HPDE6-E6E7 (cell line): ENCODE measurements around the gene TMEM243.
"Not testable (repeated sequence)": the region's sequence is repeated elsewhere in the genome, so short reads cannot be mapped to it uniquely, and the experiment has no call there.

Experiments used
- DNase-seq: peaks from one replicate; pipeline ENCODE4 v3.0.0; 2011; ENCODE audit warnings: missing footprints; ENCODE audit errors: extremely low spot score

TMEM243 gene

DNA sequence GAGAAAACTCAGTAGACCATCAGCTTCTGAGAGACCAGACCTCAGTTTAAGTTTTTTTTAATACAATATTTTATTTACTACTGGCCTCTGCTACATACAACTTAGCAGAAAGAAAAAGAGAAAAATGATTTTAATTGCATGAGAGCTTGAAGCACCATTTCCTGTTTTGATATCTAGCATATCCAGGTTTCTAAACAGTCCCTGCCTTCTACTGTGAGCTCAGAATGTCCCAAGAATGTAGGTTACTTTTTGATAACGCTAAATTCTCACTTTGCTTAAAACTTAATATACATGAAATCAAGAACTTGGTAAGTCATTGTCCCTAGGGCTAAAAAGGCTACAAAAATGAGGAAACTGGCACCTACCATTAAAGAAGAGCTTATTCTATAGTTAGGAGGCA, 7.0 kb downstream of the TMEM243 start:
- no peak for DNase-seq

DNA sequence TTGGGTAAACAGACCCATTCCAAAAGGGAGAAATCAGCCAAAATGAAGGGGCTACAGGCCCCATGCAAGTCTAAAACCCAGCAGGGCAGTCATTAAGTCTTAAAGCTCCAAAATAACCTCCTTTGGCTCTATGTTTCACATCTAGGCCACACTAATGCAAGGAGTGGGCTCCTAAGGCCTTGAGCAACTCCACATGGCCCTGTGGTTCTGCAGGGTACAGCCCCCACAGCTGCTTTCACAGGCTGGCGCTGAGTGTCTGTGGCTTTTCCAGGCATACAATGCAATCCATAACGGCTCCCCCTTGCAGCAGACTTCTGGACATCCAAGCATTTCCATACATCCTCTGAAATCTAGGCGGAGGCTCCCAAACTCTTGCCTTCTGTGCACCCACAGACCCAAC, 9.0 kb downstream of the TMEM243 start:
- DNase-seq, result no peak

DNA sequence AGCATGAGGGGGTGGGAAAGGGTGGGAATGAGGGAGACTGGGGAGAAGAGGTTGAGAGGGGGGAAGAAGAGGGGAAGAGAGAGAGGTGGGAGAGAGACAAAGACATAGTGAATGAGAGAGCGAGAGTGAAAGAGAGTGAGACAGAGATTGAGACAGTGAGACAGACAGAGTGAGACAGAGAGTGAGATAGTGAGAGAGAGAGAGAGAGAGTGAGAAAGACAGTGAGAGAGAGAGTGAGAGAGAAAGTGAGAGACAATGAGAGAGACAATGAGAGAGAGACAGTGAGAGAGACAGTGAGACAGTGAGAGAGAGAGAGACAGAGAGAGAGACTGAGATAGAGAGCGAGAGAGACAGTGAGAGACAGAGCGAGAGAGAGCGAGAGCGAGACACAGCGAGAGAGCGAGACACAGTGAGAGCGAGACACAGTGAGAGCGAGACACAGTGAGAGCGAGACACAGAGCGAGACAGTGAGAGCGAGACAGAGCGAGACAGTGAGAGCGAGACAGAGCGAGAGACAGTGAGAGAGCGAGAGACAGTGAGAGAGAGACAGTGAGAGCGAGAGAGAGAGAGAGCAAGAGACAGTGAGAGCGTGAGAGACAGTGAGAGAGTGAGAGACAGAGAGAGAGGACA, 10.1 kb downstream of the TMEM243 start:
- no peak for DNase-seq

DNA sequence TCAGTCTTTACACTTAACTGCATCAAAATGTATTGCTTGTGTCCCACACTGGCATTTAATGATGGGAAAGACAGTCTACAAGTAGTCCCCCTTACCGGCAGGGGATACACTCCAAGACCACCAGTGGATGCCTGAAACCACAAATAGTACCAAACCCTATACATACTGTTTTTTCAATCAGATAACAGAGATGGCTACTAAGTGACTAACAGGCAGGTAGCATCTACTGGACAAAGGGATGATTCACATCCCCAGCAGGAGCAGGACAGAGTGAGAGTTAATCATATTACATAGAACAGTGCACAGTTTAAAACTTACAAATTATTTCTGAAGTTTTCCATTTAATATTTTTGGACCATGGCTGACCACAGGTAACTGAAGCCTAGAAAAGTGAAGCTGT, 13.2 kb downstream of the TMEM243 start:
- DNase-seq, result no peak

DNA sequence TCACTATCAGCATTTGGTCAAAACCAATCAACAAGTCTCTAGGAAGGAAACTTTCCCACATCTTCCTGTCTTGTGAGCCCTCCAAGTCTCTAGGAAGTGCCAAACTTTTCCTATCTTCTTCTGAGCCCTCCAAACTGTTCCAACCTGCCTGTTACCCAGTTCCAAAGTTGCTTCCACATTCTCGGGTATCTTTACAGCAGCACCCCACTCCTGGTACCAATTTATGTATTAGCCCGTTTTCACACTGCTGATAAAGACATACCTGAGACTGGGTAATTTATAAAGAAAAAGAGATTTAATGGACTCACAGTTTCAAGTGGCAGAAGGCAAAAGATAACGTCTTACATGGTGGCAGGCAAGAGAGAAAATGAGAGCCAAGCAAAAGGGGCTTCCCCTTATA, 13.8 kb downstream of the TMEM243 start:
- not testable (repeated sequence) for DNase-seq

DNA sequence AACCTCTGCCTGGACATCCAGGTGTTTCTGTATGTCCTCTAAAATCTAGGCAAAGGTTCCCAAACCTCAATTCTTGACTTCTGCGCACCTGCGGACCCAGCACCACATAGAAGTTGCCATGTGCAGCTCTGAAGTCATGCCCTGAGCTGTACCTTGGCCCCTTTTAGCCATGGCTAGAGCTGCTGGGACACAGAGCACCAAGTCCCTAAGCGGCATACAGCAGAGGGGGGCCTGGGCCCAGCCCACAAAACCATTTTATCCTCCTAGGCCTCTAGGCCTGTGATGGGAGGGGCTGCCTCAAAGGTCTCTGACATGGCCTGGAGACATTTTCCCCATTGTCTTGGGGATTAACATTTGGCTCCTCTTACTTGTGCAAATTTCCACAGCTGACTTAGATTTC, 14.6 kb downstream of the TMEM243 start:
- no peak for DNase-seq

DNA sequence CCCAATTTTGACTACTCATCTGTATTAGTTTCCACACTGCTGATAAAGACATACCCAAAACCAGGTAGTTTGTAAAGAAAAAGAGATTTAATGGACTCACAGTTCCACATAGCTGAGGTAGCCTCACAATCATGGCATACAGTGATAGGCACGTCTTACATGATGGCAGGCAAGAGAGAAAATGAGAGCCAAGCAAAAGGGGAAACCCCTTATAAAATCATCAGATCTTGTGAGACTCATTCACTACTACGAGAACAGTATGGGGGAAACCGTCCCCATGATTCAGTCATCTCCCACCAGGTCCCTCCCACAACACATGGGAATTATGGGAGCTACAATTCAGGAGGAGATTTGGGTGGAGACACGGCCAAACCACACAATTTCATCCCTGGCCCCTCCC, 15.6 kb downstream of the TMEM243 start:
- DNase-seq, result not testable (repeated sequence)

DNA sequence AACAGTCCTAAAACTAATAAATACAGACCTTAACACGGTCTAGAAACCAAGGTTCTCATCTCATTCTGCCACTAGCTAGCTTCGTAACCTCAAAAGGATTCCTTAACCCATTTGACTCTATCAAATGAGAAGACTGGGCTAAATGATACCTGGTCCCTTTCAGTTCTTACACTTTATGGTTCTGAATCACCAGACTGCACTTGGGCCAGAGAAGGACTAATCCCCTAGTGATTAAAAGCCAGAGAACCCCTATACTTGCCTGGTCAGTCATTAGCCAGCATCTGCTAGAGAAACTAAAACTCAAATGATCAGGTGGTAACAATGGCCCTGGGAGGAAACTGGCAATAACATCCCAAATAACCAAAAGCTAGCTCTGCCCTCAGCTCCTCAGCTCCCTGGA, 16.8 kb downstream of the TMEM243 start:
- DNase-seq, result no peak

DNA sequence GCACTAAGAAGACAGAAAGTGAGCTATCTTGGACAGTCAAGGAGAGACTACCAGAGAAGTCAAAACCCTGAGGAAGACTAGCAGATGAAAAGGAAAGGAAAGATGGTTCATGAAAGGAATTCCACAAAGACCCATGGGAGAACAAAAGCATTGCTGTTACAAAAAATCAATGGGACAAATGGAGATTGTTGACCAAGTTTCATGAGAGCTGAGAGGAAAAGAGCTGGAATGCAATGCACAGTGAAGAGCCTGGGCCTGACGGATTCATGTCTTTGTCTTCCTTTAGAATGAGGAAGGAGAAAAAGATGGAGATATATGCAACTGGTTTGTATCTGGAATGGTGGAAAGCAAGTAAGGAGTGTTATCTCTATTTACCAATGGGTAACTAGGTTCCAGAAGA, 17.3 kb downstream of the TMEM243 start:
- DNase-seq, result no peak

DNA sequence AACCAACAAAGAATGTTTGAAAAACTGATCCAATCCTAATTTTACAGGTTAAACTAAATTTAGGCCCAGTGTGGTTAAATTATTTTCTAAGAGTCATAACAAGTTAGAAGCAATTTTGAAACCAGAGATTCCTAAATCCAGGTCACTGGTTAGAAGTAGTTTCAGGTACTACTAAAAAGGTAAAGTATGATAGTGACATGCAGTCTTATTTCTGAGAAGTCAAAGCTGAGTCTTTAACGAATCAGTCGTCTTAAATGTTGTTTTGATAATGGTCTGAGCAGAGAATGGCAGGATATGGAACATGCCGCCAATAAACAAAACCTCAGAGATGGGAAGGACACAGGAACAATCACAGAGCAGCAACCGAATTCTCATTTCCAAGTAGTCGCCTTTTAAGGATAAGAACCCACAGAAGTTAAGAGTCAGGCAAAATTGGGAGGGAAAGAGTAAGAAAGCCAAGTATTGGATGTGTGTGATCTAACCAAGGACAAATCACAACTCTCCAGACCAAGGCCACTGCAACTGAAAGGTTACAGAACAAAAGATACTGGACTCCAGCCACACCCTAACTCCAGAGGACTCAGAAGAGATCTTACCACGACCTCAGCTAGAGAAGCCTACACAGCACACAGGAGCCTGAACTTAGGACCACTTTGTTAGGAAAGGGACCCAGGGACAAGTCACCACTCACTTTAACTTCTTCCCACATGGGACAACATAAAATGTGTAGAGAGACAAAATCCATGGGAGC, 19.7 kb downstream of the TMEM243 start:
- no peak for DNase-seq

DNA sequence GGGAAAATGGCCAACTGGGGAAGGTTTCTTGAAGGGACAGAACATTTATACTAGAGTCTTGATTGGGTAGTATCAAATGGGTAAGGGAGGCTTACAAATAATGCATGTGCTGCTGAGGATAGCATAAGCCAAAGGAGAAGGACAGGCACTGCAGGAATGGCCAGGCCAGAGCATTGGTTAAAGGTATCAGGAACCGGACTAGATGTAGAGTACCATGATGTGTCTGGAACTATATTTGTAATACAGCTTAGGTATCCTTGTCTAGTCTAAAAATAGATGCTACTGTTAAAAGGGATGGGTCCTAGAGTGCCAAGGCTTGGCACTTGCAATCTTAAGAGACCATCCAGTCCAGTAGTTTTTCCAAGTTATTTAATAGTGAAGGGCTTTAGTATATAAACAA, 20.3 kb downstream of the TMEM243 start:
- DNase-seq, result no peak

DNA sequence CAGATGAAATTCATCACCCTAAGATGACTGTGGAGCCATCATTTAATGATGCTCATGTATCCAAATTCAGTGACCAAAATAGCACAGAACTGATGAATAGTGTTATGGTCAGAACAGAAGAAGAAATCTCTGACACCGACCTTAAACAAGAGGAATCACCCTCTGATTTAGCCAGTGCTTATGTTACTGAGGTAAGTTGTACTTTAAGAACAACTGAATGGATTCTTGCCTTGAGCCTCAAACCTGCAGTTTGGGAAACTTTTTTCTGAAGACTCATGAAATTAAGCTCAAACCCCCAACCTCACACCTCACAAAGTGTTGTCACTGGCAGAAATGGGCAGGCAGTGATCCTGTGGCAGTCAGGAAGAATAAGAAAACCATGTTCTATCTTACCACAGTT, 25.6 kb downstream of the TMEM243 start:
- no peak for DNase-seq

DNA sequence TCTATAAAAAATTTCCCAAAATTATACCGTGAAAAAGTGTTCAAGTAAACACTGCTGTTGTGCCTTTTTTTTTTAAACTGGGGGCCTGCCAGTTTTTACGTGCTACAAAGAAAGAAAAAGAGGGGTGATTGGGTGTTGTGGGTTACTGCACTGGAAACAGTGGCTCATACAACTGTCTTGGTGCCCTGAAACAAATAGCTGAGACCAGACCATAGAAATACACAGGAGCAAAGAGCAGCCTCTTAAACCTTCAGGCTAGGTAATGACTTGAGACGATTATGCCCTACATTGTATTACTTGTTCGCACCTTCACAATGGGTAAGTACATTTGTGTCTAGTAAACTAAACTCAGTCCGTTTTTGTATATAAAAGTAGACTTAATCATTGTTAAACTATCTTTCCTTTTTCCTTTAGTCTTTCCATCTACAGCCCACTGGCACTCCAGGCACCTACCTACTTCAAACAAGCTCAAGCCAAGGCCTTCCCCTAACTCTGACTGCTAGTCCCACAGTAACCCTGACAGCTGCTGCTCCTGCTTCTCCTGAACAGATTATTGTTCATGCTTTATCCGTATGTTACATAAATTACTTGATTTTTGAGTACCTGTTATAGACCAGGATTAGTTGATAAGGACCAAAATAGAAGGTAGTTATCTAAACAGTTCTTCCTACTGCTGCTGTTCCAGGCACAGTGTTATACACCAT, 26.6 kb downstream of the TMEM243 start:
- no peak for DNase-seq

DNA sequence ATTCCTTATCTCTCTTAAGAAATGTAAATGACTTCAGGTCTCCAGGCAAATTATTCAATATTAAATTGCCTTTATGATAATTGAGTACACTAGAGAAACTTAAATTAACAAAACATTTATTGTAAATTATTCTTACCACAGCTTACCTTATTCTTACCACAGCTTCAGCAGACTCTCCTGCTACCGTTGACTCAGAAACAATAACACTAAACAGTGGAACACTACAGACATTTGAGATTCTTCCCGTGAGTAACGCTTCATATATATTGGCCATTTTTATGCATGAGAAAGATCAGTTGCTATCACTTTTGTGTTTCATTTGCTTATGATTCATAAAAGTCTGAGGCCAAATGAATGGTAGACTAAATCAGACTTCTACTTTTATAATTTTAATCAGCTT, 28.7 kb downstream of the TMEM243 start:
- DNase-seq, result no peak

DNA sequence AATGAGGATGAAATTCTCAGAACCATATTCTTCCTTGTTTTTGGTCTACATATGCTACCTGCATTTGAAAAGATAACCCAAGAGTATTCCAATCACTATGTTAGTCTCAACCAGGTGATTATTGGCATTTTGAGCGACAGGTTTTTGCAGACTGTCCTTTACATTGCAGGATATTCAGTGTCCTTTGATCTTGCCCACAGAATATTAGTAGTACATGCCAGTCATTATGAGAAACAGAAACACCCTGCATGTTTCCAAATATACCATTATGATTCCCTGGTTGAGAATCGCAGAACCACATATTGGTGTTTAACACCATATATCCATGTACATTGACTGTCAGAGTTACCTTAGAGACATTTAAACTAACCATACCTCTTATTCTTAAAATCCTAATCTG, 30.6 kb downstream of the TMEM243 start:
- DNase-seq, result no peak

DNA sequence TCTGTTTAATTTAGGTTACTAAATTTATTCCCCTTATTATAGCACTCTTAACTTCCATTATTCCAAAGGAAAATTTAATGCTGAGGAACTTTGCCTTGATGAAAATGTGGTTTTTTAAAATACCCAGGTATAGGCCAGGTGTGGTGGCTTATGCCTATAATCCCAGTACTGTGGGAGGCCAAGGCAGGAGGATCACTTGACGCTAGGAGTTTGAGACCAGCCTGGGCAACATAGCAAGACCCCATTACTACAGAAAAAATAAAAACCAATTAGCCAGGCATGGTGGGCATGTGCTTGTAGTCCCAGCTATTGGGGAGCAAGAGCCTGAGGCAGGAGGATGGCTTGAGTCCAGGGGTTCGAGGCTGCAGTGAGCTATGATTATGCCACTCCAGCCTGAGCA, 32.4 kb downstream of the TMEM243 start:
- no peak for DNase-seq

DNA sequence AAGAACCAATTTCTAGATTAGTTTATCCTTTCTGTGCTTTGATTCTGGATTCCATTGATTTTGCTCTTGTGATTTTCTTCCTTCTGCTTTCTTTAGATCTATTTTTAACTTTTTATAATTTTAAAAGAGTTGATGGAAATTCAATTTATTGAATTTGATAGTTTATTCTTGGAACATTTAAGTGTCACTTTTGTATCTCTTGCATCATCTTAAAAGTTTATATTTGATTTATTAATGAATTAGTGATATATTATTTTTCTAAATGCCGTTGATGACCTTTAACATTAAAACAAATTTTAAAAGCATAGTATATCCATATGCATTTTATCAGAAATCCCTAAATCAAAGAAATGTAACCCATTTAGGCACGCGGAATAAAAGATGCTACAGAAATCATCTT, 40.4 kb downstream of the TMEM243 start:
- no peak for DNase-seq

DNA sequence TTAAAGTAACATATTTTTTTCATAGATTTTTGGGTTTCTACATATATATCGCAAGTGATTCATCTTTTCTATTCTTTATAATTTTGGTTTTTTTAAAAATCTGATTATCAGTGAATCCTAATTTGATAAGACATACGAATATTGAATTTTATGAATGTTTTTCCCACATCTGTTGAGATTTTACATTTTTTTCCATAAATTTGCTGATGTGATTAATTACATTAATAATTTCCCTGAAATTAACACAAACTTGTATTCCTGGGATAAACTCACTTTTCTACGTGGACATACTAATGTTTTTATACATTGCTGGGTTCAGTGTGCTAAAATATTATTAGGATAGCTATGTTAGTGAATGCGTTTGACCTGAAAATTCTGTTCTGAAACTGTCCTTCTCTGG, 41.2 kb downstream of the TMEM243 start:
- no peak for DNase-seq

DNA sequence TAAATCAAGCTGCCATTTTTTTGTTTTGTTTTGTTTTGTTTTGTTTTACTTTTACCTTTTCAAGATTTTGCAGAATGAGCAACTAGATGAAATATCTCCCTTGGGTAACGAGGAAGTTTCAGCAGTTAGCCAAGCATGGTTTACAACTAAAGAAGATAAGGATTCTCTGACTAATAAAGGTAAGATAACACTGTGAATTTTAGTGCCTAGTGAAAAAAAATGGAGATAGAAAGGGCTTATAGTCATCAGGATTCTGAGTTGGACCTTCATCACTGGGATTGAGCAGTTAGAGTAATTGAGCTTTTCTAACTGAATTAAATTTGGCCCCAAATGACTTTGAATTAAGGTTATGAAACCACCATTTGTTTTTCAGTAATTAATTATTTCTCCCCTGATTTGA, 46.1 kb downstream of the TMEM243 start:
- no peak for DNase-seq

DNA sequence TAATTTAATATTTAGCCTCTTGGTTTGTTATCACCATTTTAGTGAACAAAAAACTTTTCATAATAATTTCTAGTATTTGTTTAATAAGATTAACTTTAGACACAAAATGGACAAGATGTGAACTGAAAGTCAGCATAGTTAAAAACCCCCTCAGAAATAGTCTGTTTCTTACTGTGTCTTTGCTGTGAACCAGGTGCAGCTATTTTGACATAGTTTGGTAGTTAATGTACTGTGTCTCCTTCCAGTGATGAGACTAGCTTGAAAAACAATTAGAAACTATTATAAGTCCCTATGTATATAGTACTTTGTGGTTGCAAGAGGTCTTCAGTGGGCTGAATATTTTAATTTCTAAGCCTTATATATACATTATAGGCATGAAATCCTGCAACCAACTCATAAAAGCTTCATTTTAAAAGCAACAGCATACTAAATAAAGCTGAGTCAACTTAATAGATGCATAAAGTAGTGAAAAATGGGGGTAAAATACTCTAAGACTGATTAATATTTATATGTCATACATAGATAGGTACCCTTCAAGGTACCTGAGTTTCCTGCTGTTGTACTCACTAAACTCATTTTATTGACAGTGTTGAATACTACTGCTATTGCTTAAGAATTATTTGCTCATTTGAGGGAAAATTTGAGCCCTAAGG, 48.1 kb downstream of the TMEM243 start:
- DNase-seq, result no peak

DNA sequence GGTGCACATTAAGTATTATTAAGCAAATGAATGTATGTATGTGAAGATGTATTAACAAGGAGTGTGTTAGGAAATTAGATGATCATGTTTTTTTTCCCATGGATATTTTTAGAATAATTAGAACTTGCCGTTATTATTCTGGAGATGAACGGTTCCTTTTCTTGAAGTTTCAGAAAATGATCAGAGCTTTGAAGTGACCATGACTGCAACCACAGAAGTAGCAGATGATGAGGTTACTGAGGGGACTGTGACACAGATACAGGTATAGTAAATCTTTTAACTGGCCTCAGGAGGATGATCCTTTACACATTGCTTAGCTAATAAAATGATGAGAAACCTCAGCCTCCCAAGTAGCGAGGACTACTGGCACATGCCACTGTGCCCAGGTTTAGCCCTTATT, 48.7 kb downstream of the TMEM243 start:
- no peak for DNase-seq

DNA sequence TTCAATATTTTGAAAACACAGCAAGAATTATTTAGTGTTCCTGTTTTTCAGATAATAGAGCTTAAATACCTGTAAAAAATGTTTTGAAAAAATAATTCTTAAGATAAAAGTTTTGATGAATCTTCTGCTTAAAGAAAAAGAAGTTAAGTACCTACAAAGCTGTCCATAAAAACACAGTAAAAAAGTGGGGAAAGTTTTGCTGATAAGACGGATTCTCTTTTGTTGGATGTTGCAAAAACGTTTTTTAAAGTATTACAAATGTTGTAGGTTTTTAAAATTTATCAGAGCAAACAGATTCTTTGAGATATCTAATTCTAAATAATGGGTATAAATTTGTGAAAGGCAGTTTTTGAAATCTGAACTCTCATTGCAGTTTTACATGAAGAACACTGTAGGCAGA, 55.1 kb downstream of the TMEM243 start:
- DNase-seq, result no peak

DNA sequence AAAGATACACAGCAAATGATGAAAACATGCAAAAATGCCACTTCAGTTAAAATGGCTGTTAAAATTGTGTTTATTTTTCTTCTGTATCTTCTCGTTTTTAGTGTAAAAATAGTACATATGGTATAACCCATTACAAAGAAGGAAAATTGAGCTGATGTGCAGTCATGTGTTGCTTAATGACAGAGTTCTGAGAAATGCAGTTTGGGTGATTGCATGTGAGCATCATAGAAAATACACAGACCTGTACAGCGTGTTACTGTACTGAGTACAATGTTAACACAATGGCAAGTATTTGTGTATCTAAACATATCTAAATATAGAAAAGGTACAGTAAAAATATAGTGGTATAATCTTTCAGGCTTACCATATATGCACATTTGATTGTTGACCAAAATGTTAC, 60.0 kb downstream of the TMEM243 start:
- DNase-seq, result no peak
